IPS DF 6.9 (cell line): ENCODE measurements around the gene CHGA.

Source experiments
- DNase-seq: peaks from one replicate; pipeline ENCODE4 v3.0.0-alpha.2; 2013; ENCODE audit warnings: low read depth, low spot score
- H3K27ac ChIP-seq: one replicate; pipeline ENCODE4 v1.5.1; 2013; ENCODE audit warnings: low read length, control low read depth
- H3K27me3 ChIP-seq: 2 replicates; pipeline ENCODE4 v1.6.1; 2013; ENCODE audit warnings: mild to moderate bottlenecking, low read length; ENCODE audit not compliant: control insufficient read depth, insufficient read depth
- H3K36me3 ChIP-seq: 2 replicates; pipeline ENCODE4 v1.6.1; 2013; ENCODE audit warnings: low read length; ENCODE audit not compliant: control insufficient read depth, insufficient read depth
- H3K4me1 ChIP-seq: 2 replicates; pipeline ENCODE4 v1.6.1; 2013; ENCODE audit warnings: low read length; ENCODE audit not compliant: control insufficient read depth, insufficient read depth
- H3K4me3 ChIP-seq: 2 replicates; pipeline ENCODE4 v1.5.1; 2013; ENCODE audit warnings: mild to moderate bottlenecking, low read length
- H3K9me3 ChIP-seq: 2 replicates; pipeline ENCODE4 v1.6.1; 2013; ENCODE audit warnings: low read length, inconsistent platforms; ENCODE audit not compliant: control insufficient read depth, insufficient read depth
- WGBS: extraction: QIAGEN DNeasy Blood & Tissue Kit; methylation state at CpG from one replicate; pipeline ENCODE4 v1.1.7; 2013; ENCODE audit warnings: mixed read lengths, missing lambda C conversion rate; ENCODE audit not compliant: insufficient read length, insufficient coverage; 5-methylcytosine and 5-hydroxymethylcytosine counted together

Gene CHGA

GRCh38 chr14:92922883-92923743, at the start of gene CHGA:
CHGA (plus strand) TSS chr14:92923150; CDS start chr14:92923360, 210 bp downstream.
- H3K36me3 ChIP-seq = no peaks in the 10 kb centered on the region
- no peak within 1 kb of the TSS for H3K27ac ChIP-seq
- peaks cover 4% of the 10 kb centered on the region for H3K4me1 ChIP-seq
- no CpG with 5 or more reads among the region's 86 CpGs for WGBS
- no peaks in the 10 kb centered on the region for H3K27me3 ChIP-seq
- no peak for DNase-seq
- peak within 1 kb of the TSS; percentile 56; the same call in 1 of the 2 replicates for H3K4me3 ChIP-seq
- no peaks in the 10 kb centered on the region for H3K9me3 ChIP-seq

- WGBS = no CpG with 5 or more reads among the region's 13 CpGs
- H3K27ac ChIP-seq = no peak overlapping the region
Measured at GRCh38 chr14:92874962-92875661, 47.8 kb upstream of the CHGA start.

DNA sequence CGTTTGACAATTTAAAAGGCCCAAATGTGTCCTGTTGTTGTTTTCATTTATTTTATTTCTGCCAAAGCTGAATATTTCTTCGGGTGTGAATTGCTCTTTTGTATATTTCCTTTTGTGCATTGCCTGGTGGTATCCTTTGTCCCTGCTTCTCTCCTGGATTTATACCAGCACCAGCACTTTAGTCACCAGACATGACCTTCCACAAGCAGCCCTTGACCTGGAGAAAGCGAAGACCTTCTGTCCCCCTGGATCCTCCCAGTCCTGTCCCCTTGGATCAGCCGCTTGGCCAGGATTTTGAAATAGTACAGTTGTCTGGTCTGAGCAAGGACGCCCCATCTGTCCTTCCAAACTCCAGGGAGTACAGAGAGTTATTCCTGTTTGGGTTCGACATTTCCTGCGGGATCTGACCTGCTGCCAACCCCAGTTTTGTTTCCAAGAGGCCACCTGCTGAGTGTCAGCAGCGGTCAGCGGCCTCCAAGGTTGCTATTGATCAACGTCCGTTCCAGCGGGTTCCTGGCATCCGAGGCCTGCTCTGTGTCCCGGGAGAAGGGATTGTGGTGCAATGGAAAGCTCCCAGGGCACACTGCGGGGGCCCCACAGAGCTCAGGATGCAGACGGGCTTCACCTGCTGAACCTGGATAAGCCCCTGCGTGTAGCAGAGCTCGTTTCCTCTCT, 45.1 kb upstream of the CHGA start:
- no peak overlapping the region for H3K4me3 ChIP-seq

More at GRCh38 chr14:92874962-92875661, 47.8 kb upstream of the CHGA start:
- no peak overlapping the region for H3K4me3 ChIP-seq
- H3K9me3 ChIP-seq = no peaks in the 10 kb centered on the region
- DNase-seq = no peak
- H3K4me1 ChIP-seq = peaks cover 7% of the 10 kb centered on the region
- no peaks in the 10 kb centered on the region for H3K27me3 ChIP-seq
- H3K36me3 ChIP-seq = no peaks in the 10 kb centered on the region

GRCh38 chr14:92880351-92880750, 42.6 kb upstream of the CHGA start:
- Histone ChIP-seq H3K27me3 (no peaks in the 10 kb centered on the region), H3K36me3 (no peaks in the 10 kb centered on the region)
- WGBS = no CpG with 5 or more reads among the region's 7 CpGs

More for the DNA sequence above, 45.1 kb upstream of the CHGA start:
- H3K9me3 ChIP-seq = no peaks in the 10 kb centered on the region
- no peak overlapping the region for H3K27ac ChIP-seq
- DNase-seq = peak; percentile 29
- H3K4me1 ChIP-seq = peaks cover 7% of the 10 kb centered on the region
- H3K27me3 ChIP-seq = no peaks in the 10 kb centered on the region
- no peaks in the 10 kb centered on the region for H3K36me3 ChIP-seq
- no CpG with 5 or more reads among the region's 18 CpGs for WGBS

DNA sequence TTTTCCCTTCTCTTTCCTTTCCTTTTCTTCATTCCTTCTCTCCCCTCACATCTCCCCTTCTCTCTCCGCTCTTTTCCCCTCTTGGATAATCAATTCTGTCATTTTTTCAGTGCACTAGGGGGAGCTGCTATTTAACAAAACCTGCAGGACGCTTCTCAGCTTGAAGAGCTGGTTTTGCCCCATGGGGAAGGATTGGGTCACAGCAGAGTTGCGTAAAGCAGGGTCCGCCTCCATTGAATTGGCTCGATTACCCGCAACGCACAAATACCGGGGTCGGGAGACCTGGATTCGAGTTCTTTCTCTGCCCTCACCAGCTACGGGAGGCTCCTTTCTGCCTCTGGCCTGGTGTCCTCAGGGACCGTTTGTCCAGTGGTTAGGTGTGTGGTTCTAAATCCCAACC, 42.1 kb upstream of the CHGA start:
- peak; percentile 52 for DNase-seq
- Histone ChIP-seq H3K4me1 (peaks cover 7% of the 10 kb centered on the region), H3K36me3 (no peaks in the 10 kb centered on the region), H3K9me3 (no peaks in the 10 kb centered on the region), H3K27ac (no peak overlapping the region), H3K4me3 (no peak overlapping the region), H3K27me3 (no peaks in the 10 kb centered on the region)
- WGBS = 100% methylated on average over 1 of the region's 12 CpGs

More at GRCh38 chr14:92880351-92880750, 42.6 kb upstream of the CHGA start:
- Histone ChIP-seq H3K4me3 (no peak overlapping the region), H3K4me1 (peaks cover 7% of the 10 kb centered on the region), H3K9me3 (no peaks in the 10 kb centered on the region), H3K27ac (no peak overlapping the region)
- no peak for DNase-seq

DNA sequence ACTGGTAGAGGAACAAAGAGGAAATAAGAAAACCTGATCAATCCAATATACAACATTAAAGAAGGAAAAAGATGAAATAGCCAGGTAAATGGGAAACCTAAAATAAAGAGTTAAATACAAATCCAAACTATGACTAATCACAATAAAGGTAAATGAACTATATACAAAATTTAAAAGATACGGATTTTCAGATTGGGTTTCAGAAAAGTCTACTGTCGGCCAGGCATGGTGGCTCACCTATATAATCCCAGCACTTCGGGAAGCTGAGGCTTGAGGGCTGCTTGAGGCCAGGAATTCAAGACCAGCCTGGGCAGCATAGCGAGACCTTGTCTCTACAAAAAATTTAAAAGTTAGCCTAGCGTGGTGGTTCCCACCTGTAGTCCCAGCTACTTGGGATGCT, 39.9 kb upstream of the CHGA start:
- Histone ChIP-seq H3K4me1 (0 out of 2 replicates have a peak, but pooled peaks cover 3% of the 10 kb centered on the region), H3K27me3 (no peaks in the 10 kb centered on the region), H3K27ac (no peak overlapping the region), H3K9me3 (no peaks in the 10 kb centered on the region), H3K36me3 (no peaks in the 10 kb centered on the region), H3K4me3 (no peak overlapping the region)
- no CpG with 5 or more reads among the region's 5 CpGs for WGBS
- DNase-seq = no peak

DNA sequence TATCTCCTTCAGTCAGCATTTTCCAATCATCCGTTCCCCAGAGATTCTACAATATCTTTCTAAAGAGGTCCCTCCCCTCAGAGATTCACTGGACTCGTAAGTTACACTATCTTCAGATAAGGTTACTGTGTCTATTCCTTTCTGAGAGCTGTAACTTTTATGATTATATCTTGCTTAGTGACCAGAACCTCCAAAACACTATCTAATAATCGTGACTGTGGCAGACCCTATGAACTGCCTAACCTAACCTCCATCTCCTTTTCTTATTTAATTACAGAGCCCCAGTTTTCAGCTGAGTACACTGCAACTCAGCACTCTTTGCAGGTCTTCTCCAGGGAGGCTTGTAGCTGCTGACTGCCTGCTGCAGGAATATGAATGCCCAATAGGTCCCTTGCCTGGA, 38.5 kb upstream of the CHGA start:
- no peak overlapping the region for H3K4me3 ChIP-seq
- DNase-seq = no peak
- no peaks in the 10 kb centered on the region for H3K27me3 ChIP-seq
- H3K27ac ChIP-seq = no peak overlapping the region
- H3K9me3 ChIP-seq = no peaks in the 10 kb centered on the region
- no peaks in the 10 kb centered on the region for H3K36me3 ChIP-seq
- no CpG with 5 or more reads among the region's 3 CpGs for WGBS
- H3K4me1 ChIP-seq = no peaks in the 10 kb centered on the region

DNA sequence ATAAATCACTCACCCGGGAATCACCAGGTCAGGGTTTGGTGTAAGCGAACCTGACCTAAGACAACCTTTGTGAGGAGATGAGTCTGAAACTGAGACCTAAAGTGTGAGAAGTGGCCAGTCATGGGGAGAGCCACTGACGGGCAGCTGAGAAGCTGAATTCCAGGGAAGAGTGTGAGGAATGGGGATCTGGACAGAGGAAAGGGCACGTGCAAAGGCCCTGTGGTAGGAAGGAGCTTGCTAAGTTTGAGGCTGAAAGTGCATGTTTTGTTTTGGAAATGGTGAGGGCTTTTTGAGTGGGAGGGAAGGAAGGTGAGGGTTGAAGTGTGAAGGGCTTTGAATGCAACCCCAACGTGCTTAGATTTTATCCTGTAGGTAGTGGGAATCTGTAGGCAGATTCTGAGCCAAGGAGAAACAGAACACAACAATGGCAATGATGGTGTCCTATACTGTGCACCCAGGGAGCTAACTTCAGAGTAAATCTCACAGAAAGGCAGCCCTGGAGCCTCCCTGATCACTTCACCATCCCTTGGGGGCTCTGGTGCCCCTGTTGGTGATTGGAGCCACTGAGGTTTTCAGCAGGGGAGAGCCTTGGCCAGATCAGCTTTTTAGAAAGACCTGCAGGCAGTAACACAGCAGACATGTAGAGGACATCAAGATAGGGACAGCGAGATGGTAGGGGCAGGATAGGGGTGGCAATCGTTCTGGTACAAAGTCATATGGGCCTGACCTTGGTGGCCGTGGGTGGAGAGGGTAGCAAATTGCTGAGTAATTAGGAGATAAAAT, 37.5 kb upstream of the CHGA start:
- no peaks in the 10 kb centered on the region for H3K9me3 ChIP-seq
- H3K4me3 ChIP-seq = no peak overlapping the region
- WGBS = no CpG with 5 or more reads among the region's 8 CpGs
- no peak overlapping the region for H3K27ac ChIP-seq
- no peaks in the 10 kb centered on the region for H3K4me1 ChIP-seq
- no peaks in the 10 kb centered on the region for H3K27me3 ChIP-seq
- no peak for DNase-seq
- no peaks in the 10 kb centered on the region for H3K36me3 ChIP-seq

GRCh38 chr14:92886337-92886736, 36.6 kb upstream of the CHGA start:
- Histone ChIP-seq H3K27me3 (no peaks in the 10 kb centered on the region), H3K27ac (no peak overlapping the region), H3K4me3 (no peak overlapping the region), H3K9me3 (no peaks in the 10 kb centered on the region), H3K4me1 (no peaks in the 10 kb centered on the region), H3K36me3 (no peaks in the 10 kb centered on the region)
- WGBS = no CpG with 5 or more reads among the region's 11 CpGs
- DNase-seq = no peak

DNA sequence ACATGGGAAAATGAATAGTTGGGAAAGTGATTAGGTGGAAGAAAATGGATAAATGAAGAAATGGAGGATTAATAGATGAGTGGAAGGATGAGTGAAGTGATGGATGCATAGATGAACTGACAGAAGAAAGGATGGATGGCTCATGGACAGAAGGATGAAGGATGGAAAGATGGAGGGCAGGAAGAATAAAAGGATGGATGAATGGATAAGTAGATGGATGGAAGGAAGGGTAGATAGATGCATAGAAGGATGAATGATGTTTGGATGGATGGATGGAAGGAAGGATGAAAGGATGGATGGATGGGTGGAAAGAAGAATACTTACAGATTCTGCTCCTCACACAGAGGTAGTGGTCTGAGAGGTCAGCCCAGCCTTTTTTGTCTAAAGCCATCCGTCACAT, 35.8 kb upstream of the CHGA start:
- H3K27me3 ChIP-seq = no peaks in the 10 kb centered on the region
- no peaks in the 10 kb centered on the region for H3K4me1 ChIP-seq
- H3K36me3 ChIP-seq = no peaks in the 10 kb centered on the region
- H3K9me3 ChIP-seq = no peaks in the 10 kb centered on the region
- no peak overlapping the region for H3K27ac ChIP-seq
- no peak overlapping the region for H3K4me3 ChIP-seq
- no peak for DNase-seq
- no CpG with 5 or more reads among the region's 1 CpG for WGBS
